Activated T-helper 1 cell treated with anti-CD3 and anti-CD28 coated beads, Interleukin-12 subunit alpha, Interleukin-12 subunit beta, Interleukin-2, Interleukin-4 antibody, amounts not matched to agents 30 ng/mL and 10 ng/mL and 1 ng/mL, durations not matched to agents 14 hours and 24 hours and 36 hours (primary cell): Measurements from ENCODE around the gene CERS5. TPM values are rescaled to one million over a fixed set of nuclear protein-coding genes. Genes with fewer than 3 reads are reported as not detected.
"Not testable (repeated sequence)": the region's sequence is repeated elsewhere in the genome, so short reads cannot be mapped to it uniquely, and the experiment has no call there.

Experiments
- DNase-seq: peaks from one replicate; pipeline ENCODE4 v3.0.0; 2021; ENCODE audit warnings: low spot score
- H3K27ac Mint-ChIP-seq: one replicate; pipeline ENCODE4 v1.8.0; 2021; ENCODE audit warnings: mild to moderate bottlenecking, mixed read lengths
- H3K27me3 Mint-ChIP-seq: one replicate; pipeline ENCODE4 v1.8.0; 2022; ENCODE audit warnings: mild to moderate bottlenecking, moderate library complexity, mixed read lengths; ENCODE audit not compliant: insufficient read depth
- H3K36me3 Mint-ChIP-seq: one replicate; pipeline ENCODE4 v1.8.0; 2021; ENCODE audit warnings: low read depth, mixed read lengths
- H3K4me1 Mint-ChIP-seq: one replicate; pipeline ENCODE4 v1.8.0; 2021; ENCODE audit warnings: low read depth, mixed read lengths
- H3K4me3 Mint-ChIP-seq: one replicate; pipeline ENCODE4 v1.8.0; 2021; ENCODE audit warnings: mild to moderate bottlenecking, moderate library complexity, mixed read lengths
- H3K9me3 Mint-ChIP-seq: one replicate; pipeline ENCODE4 v1.8.0; 2021; ENCODE audit warnings: mixed read lengths
- intact Hi-C: fragments of 100-400 bp; cut with micrococcal nuclease; formaldehyde crosslinking; loops from one replicate; pipeline ENCODE4 v1.15.1; 2024
- total RNA-seq: library from RNA; stranded (reverse); gene quantifications from 2 replicates; pipeline ENCODE4 v1.2.3, GENCODE V29; 2022

CERS5 gene
- total RNA-seq, 1 donor from 2014 or later: 67.9 TPM

- H3K4me1 Mint-ChIP-seq: peaks cover 31% of the 10 kb centered on the region
- no peak for DNase-seq
- H3K27ac Mint-ChIP-seq: no peak overlapping the region
- peaks cover 29% of the 10 kb centered on the region for H3K36me3 Mint-ChIP-seq
- no peaks in the 10 kb centered on the region for H3K27me3 Mint-ChIP-seq
- intact Hi-C loops: loop anchor here (1.0 kb wide), 1 partner anchor 87 kb away; no protein-coding TSS in a partner anchor
- peak overlapping the region; percentile 21 for H3K4me3 Mint-ChIP-seq
- no peaks in the 10 kb centered on the region for H3K9me3 Mint-ChIP-seq
Observed at GRCh38 chr12:50087995-50088394, 79.2 kb downstream of the CERS5 start.

GRCh38 chr12:50087151-50087550 lies 80.0 kb downstream of the CERS5 start:
- Mint-ChIP-seq H3K4me1 (peaks cover 31% of the 10 kb centered on the region), H3K27me3 (no peaks in the 10 kb centered on the region), H3K36me3 (peaks cover 29% of the 10 kb centered on the region), H3K4me3 (peak overlapping the region; percentile 8), H3K27ac (no peak overlapping the region), H3K9me3 (no peaks in the 10 kb centered on the region)
- DNase-seq: no peak
- intact Hi-C loops: no loop called here

GRCh38 chr12:50086148-50086547 lies 81.0 kb downstream of the CERS5 start:
- H3K9me3 Mint-ChIP-seq: no peaks in the 10 kb centered on the region
- intact Hi-C loops: no loop called here
- H3K27ac Mint-ChIP-seq: peak overlapping the region; percentile 22
- peaks cover 25% of the 10 kb centered on the region for H3K36me3 Mint-ChIP-seq
- peak overlapping the region; percentile 87 for H3K4me3 Mint-ChIP-seq
- H3K27me3 Mint-ChIP-seq: no peaks in the 10 kb centered on the region
- DNase-seq: no peak
- peaks cover 31% of the 10 kb centered on the region for H3K4me1 Mint-ChIP-seq

GRCh38 chr12:50085615-50086072 lies 81.5 kb downstream of the CERS5 start:
- Mint-ChIP-seq H3K9me3 (no peaks in the 10 kb centered on the region), H3K4me3 (peak overlapping the region; percentile 87), H3K36me3 (peaks cover 23% of the 10 kb centered on the region), H3K4me1 (peaks cover 31% of the 10 kb centered on the region), H3K27me3 (no peaks in the 10 kb centered on the region), H3K27ac (peak overlapping the region; percentile 81)
- no peak for DNase-seq
- intact Hi-C loops: loop anchor here (1.0 to 2.0 kb wide), 6 partner anchors 15 to 315 kb away; partner anchors contain the start of genes CERS5, LARP4, LIMA1 and RACGAP1

GRCh38 chr12:50084775-50085614 lies 82.2 kb downstream of the CERS5 start, which contains the start of gene SMARCD1:
TSS of gene SMARCD1 (plus strand) at chr12:50085342. CDS start at chr12:50085370, 28 bp downstream.
- peaks cover 18% of the 10 kb centered on the region for H3K36me3 Mint-ChIP-seq
- no peaks in the 10 kb centered on the region for H3K9me3 Mint-ChIP-seq
- peak within 1 kb of the TSS; percentile 90 for H3K4me3 Mint-ChIP-seq
- intact Hi-C loops: loop anchor here (1.0 to 2.0 kb wide), 6 partner anchors 14 to 316 kb away; partner anchors contain the start of genes CERS5, LARP4, LIMA1 and RACGAP1
- no peaks in the 10 kb centered on the region for H3K27me3 Mint-ChIP-seq
- H3K4me1 Mint-ChIP-seq: peaks cover 31% of the 10 kb centered on the region
- peak within 1 kb of the TSS; percentile 93 for H3K27ac Mint-ChIP-seq
- DNase-seq: peak; percentile 78

GRCh38 chr12:50084409-50084774 lies 82.8 kb downstream of the CERS5 start:
- intact Hi-C loops: loop anchor here (2.0 kb wide), 2 partner anchors 14 to 316 kb away; partner anchors contain the start of gene LARP4
- H3K27ac Mint-ChIP-seq: peak overlapping the region; percentile 93
- not testable (repeated sequence) for H3K27me3 Mint-ChIP-seq, DNase-seq, H3K9me3 Mint-ChIP-seq
- H3K4me3 Mint-ChIP-seq: peak overlapping the region; percentile 90
- peaks cover 31% of the 10 kb centered on the region for H3K4me1 Mint-ChIP-seq
- peaks cover 14% of the 10 kb centered on the region for H3K36me3 Mint-ChIP-seq

GRCh38 chr12:50083301-50083700 lies 83.9 kb downstream of the CERS5 start:
- peaks cover 5% of the 10 kb centered on the region for H3K36me3 Mint-ChIP-seq
- peak overlapping the region; percentile 78 for H3K4me3 Mint-ChIP-seq
- peaks cover 23% of the 10 kb centered on the region for H3K4me1 Mint-ChIP-seq
- no peaks in the 10 kb centered on the region for H3K9me3 Mint-ChIP-seq
- intact Hi-C loops: no loop called here
- peak overlapping the region; percentile 72 for H3K27ac Mint-ChIP-seq
- no peak for DNase-seq
- no peaks in the 10 kb centered on the region for H3K27me3 Mint-ChIP-seq

GRCh38 chr12:50082644-50083043 lies 84.5 kb downstream of the CERS5 start:
- no peak overlapping the region for H3K27ac Mint-ChIP-seq
- intact Hi-C loops: no loop called here
- no peaks in the 10 kb centered on the region for H3K27me3 Mint-ChIP-seq
- no peaks in the 10 kb centered on the region for H3K9me3 Mint-ChIP-seq
- peaks cover 17% of the 10 kb centered on the region for H3K4me1 Mint-ChIP-seq
- no peak overlapping the region for H3K4me3 Mint-ChIP-seq
- peaks cover 5% of the 10 kb centered on the region for H3K36me3 Mint-ChIP-seq
- no peak for DNase-seq

GRCh38 chr12:50081096-50081808 lies 85.9 kb downstream of the CERS5 start:
- Mint-ChIP-seq H3K9me3 (no peaks in the 10 kb centered on the region), H3K4me3 (no peak overlapping the region), H3K36me3 (no peaks in the 10 kb centered on the region), H3K27me3 (peaks cover 3% of the 10 kb centered on the region), H3K4me1 (peaks cover 8% of the 10 kb centered on the region), H3K27ac (no peak overlapping the region)
- intact Hi-C loops: no loop called here
- no peak for DNase-seq

GRCh38 chr12:50079771-50080170 lies 87.4 kb downstream of the CERS5 start:
- no peak overlapping the region for H3K4me3 Mint-ChIP-seq
- no peaks in the 10 kb centered on the region for H3K9me3 Mint-ChIP-seq
- H3K4me1 Mint-ChIP-seq: peaks cover 5% of the 10 kb centered on the region
- DNase-seq: no peak
- intact Hi-C loops: no loop called here
- peaks cover 3% of the 10 kb centered on the region for H3K27me3 Mint-ChIP-seq
- H3K27ac Mint-ChIP-seq: no peak overlapping the region
- no peaks in the 10 kb centered on the region for H3K36me3 Mint-ChIP-seq
